ENCODE measurements around the gene NT5M.

Gene NT5M

DNA sequence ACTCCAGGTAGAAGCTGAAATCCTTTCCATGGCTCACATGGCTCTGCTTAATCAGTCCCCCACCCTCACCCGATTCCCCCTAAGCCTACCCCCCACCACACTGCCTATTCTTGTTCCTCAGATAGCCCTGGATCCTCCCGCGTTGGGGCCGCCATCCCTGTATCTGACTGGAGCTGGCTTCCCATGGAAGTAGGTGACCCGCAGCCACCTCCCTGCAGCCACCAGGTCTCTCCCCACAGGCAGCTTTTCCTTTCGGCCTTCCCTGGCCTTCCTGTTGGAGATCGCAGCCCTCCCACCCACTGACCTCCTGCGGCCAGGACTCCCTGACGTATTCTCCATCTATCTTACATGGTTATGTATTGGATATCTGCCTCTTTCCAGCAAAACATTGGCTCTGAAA, 91.3 kb downstream of the NT5M start:
- TF ChIP-seq EZH2phosphoT487 (IDR thresholded peaks at IDR 0.05; ENCODE audit: borderline replicate concordance): no peak
- TF ChIP-seq, protein P1, sequence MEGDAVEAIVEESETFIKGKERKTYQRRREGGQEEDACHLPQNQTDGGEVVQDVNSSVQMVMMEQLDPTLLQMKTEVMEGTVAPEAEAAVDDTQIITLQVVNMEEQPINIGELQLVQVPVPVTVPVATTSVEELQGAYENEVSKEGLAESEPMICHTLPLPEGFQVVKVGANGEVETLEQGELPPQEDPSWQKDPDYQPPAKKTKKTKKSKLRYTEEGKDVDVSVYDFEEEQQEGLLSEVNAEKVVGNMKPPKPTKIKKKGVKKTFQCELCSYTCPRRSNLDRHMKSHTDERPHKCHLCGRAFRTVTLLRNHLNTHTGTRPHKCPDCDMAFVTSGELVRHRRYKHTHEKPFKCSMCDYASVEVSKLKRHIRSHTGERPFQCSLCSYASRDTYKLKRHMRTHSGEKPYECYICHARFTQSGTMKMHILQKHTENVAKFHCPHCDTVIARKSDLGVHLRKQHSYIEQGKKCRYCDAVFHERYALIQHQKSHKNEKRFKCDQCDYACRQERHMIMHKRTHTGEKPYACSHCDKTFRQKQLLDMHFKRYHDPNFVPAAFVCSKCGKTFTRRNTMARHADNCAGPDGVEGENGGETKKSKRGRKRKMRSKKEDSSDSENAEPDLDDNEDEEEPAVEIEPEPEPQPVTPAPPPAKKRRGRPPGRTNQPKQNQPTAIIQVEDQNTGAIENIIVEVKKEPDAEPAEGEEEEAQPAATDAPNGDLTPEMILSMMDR (conservative IDR thresholded peaks at IDR 0.05; ENCODE audit: low read length): no peak

DNA sequence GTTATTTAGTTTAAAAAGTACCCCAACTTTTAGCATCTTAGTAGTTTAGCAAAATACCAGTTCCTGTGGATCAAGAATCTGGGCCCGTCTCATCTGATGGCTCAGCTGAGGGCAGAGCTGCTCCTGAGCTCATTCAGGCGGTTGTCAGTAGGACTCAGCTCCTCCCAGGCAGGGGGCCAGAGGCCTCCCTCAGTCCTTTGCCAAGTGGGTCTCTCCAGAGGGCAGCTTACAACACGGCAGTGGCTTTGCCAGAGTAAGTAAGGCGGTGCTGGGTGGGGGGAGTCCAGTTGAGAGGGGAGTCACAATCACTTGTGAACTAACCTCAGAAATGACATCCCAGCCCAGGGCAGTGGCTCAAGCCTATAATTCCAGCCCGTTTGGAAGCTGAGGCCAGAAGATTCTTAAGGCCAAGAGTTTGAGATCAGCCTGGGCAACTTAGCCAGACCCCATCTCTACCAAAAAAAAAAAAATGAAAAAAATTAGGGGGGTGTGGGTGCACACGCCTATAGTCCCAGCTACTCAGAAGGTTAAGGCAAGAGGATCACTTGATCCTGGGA, 92.2 kb downstream of the NT5M start:
- H3K79me2 ChIP-seq (ENCODE audit: insufficient read depth, low read length): peaks cover 7% of the 10 kb centered on the region; the same call in 1 of the 2 replicates
- TF ChIP-seq, protein P1 (conservative IDR thresholded peaks at IDR 0.05; ENCODE audit: low read length): no peak
- TF ChIP-seq EZH2phosphoT487 (IDR thresholded peaks at IDR 0.05; ENCODE audit: borderline replicate concordance): no peak

More for the DNA sequence above, 91.3 kb downstream of the NT5M start:
- Histone ChIP-seq H3K4me1 (ENCODE audit: insufficient read depth, low read length, poor library complexity, severe bottlenecking) (peaks cover 54% of the 10 kb centered on the region), H3K4me3 (ENCODE audit: low read length, poor library complexity, severe bottlenecking) (no peak overlapping the region), H3K79me2 (ENCODE audit: insufficient read depth, low read length) (peaks cover 7% of the 10 kb centered on the region; the same call in 1 of the 2 replicates), H3K9ac (ENCODE audit: low read depth, low read length, poor library complexity, severe bottlenecking) (no peak overlapping the region), H3K4me2 (ENCODE audit: low read depth, low read length, poor library complexity, severe bottlenecking) (no peak overlapping the region), H3F3A (ENCODE audit: low read depth) (no peaks in the 10 kb centered on the region), H3K9me2 (replicated peaks; ENCODE audit: low read depth, low read length) (no peaks in the 10 kb centered on the region), H3K9me3 (ENCODE audit: insufficient read depth, low read depth, low read length) (no peaks in the 10 kb centered on the region), H3K27me3 (ENCODE audit: insufficient read depth, low read length, poor library complexity, severe bottlenecking) (no peaks in the 10 kb centered on the region), H2AFZ (ENCODE audit: low read length) (no peak overlapping the region), H3K36me3 (ENCODE audit: insufficient read depth, low read length) (no peaks in the 10 kb centered on the region), H4K20me1 (ENCODE audit: insufficient read depth, low read length, poor library complexity, severe bottlenecking) (no peaks in the 10 kb centered on the region)

DNA sequence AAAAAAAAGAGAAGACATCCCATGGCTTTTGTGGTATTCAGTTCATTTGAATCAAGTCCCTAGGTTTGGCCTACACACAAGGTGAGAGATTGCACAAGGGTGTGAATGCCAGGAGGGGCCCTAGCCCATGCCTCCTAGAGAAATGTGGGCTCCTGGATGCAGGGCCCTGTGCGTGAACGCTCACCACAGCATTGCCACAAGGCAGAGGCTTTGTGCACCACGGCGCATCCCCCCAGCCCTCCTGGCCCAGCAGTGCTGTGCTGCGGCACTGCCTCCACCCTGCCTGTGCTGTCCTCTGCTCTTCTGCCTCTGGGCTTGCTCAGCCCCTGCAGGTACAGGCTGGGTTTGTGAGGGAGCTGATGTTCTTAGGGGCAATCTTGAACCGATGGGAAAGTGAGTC, 92.7 kb downstream of the NT5M start:
- TF ChIP-seq, protein P1 (conservative IDR thresholded peaks at IDR 0.05; ENCODE audit: low read length): no peak
- TF ChIP-seq EZH2phosphoT487 (IDR thresholded peaks at IDR 0.05; ENCODE audit: borderline replicate concordance): no peak
- Histone ChIP-seq H2AFZ (ENCODE audit: low read length) (no peak overlapping the region), H3F3A (ENCODE audit: low read depth) (no peaks in the 10 kb centered on the region), H3K4me2 (ENCODE audit: low read depth, low read length, poor library complexity, severe bottlenecking) (no peak overlapping the region), H3K9me3 (ENCODE audit: insufficient read depth, low read depth, low read length) (no peaks in the 10 kb centered on the region), H3K79me2 (ENCODE audit: insufficient read depth, low read length) (peaks cover 7% of the 10 kb centered on the region; the same call in 1 of the 2 replicates), H3K36me3 (ENCODE audit: insufficient read depth, low read length) (no peaks in the 10 kb centered on the region), H3K4me3 (ENCODE audit: low read length, poor library complexity, severe bottlenecking) (no peak overlapping the region), H3K27me3 (ENCODE audit: insufficient read depth, low read length, poor library complexity, severe bottlenecking) (no peaks in the 10 kb centered on the region), H3K4me1 (ENCODE audit: insufficient read depth, low read length, poor library complexity, severe bottlenecking) (peaks cover 68% of the 10 kb centered on the region), H3K9me2 (replicated peaks; ENCODE audit: low read depth, low read length) (no peaks in the 10 kb centered on the region), H4K20me1 (ENCODE audit: insufficient read depth, low read length, poor library complexity, severe bottlenecking) (no peaks in the 10 kb centered on the region), H3K9ac (ENCODE audit: low read depth, low read length, poor library complexity, severe bottlenecking) (no peak overlapping the region)

More for the DNA sequence above, 92.2 kb downstream of the NT5M start:
- Histone ChIP-seq H3K9me2 (replicated peaks; ENCODE audit: low read depth, low read length) (no peaks in the 10 kb centered on the region), H3K4me3 (ENCODE audit: low read length, poor library complexity, severe bottlenecking) (no peak overlapping the region), H3K36me3 (ENCODE audit: insufficient read depth, low read length) (no peaks in the 10 kb centered on the region), H4K20me1 (ENCODE audit: insufficient read depth, low read length, poor library complexity, severe bottlenecking) (no peaks in the 10 kb centered on the region), H2AFZ (ENCODE audit: low read length) (no peak overlapping the region), H3K9ac (ENCODE audit: low read depth, low read length, poor library complexity, severe bottlenecking) (no peak overlapping the region), H3F3A (ENCODE audit: low read depth) (no peaks in the 10 kb centered on the region), H3K27me3 (ENCODE audit: insufficient read depth, low read length, poor library complexity, severe bottlenecking) (no peaks in the 10 kb centered on the region), H3K9me3 (ENCODE audit: insufficient read depth, low read depth, low read length) (no peaks in the 10 kb centered on the region), H3K4me2 (ENCODE audit: low read depth, low read length, poor library complexity, severe bottlenecking) (no peak overlapping the region), H3K4me1 (ENCODE audit: insufficient read depth, low read length, poor library complexity, severe bottlenecking) (peaks cover 62% of the 10 kb centered on the region)
